SU-DHL-6 (cell line): ENCODE measurements around the gene RAPGEF5.

Experiments
- H2AFZ ChIP-seq: fragments of 200-600 bp; sonication (generic); 2 replicates; pipeline ENCODE4 v1.6.1; 2014; ENCODE audit warnings: low read depth, mild to moderate bottlenecking, moderate library complexity, mixed read lengths, antibody characterized with exemption, low read length; ENCODE audit not compliant: severe bottlenecking
- H3F3A ChIP-seq: fragments of 200-600 bp; shearing (Covaris generic); 2 replicates; pipeline ENCODE4 v1.6.0; 2016; ENCODE audit warnings: antibody characterized with exemption, mild to moderate bottlenecking; ENCODE audit not compliant: insufficient read depth
- H3K27ac ChIP-seq: fragments of 200-600 bp; sonication (generic); 2 replicates; pipeline ENCODE4 v1.5.1; 2016; ENCODE audit warnings: low read depth, mild to moderate bottlenecking, low read length, moderate library complexity, mixed read lengths
- H3K27me3 ChIP-seq: fragments of 200-600 bp; sonication (generic), shearing (Covaris generic); 2 replicates; pipeline ENCODE4 v1.6.0; 2014; ENCODE audit warnings: mild to moderate bottlenecking, low read length
- H3K36me3 ChIP-seq: fragments of 200-600 bp; sonication (generic); 2 replicates; pipeline ENCODE4 v1.6.1; 2014; ENCODE audit warnings: mild to moderate bottlenecking, low read length, mixed read lengths
- H3K4me2 ChIP-seq: fragments of 300-600, 200-600 bp; shearing (Covaris generic), sonication (generic); 2 replicates; pipeline ENCODE4 v1.6.0; 2014; ENCODE audit warnings: low read length, low read depth, mild to moderate bottlenecking; ENCODE audit not compliant: poor library complexity, severe bottlenecking
- H3K4me3 ChIP-seq: fragments of 200-600 bp; sonication (generic); 2 replicates; pipeline ENCODE4 v1.5.1; 2014; ENCODE audit warnings: antibody characterized with exemption, low read length, mild to moderate bottlenecking, mixed read lengths; ENCODE audit not compliant: insufficient read depth, poor library complexity, severe bottlenecking
- H3K79me2 ChIP-seq: fragments of 200-600 bp; sonication (generic); 2 replicates; pipeline ENCODE4 v1.6.1; 2014; ENCODE audit warnings: mild to moderate bottlenecking, low read length, moderate library complexity; ENCODE audit not compliant: insufficient read depth
- H3K9ac ChIP-seq: fragments of 200-600 bp; sonication (generic); 2 replicates; pipeline ENCODE4 v1.7.0; 2014; ENCODE audit warnings: mild to moderate bottlenecking, low read length
- H3K9me2 ChIP-seq: fragments of 200-600 bp; sonication (generic); replicated peaks from 2 replicates; pipeline ENCODE4 v1.6.1; 2014; ENCODE audit warnings: low read length; ENCODE audit not compliant: insufficient read depth
- H3K9me3 ChIP-seq: fragments of 200-600 bp; sonication (generic); 2 replicates; pipeline ENCODE4 v1.6.1; 2014; ENCODE audit warnings: low read length, mixed read lengths; ENCODE audit not compliant: insufficient read depth
- H4K20me1 ChIP-seq: fragments of 200-600 bp; sonication (generic); 2 replicates; pipeline ENCODE4 v1.6.1; 2014; ENCODE audit warnings: low read depth, mild to moderate bottlenecking, antibody characterized with exemption, low read length, moderate library complexity, mixed read lengths
- CTCF ChIP-seq: fragments of 200-600 bp; sonication (generic); IDR thresholded peaks from one replicate; pipeline ENCODE4 v1.5.1; 2017; ENCODE audit warnings: antibody characterized with exemption, mild to moderate bottlenecking, low read length, moderate library complexity; ENCODE audit not compliant: insufficient read depth, poor library complexity, severe bottlenecking
- EZH2phosphoT487 ChIP-seq: fragments of 200-600 bp; sonication (generic), shearing (Covaris generic); conservative IDR thresholded peaks from 2 replicates; pipeline ENCODE4 v1.6.1; 2018; ENCODE audit warnings: mild to moderate bottlenecking, antibody characterized with exemption, low read length, moderate library complexity, mixed read lengths

Gene RAPGEF5

DNA sequence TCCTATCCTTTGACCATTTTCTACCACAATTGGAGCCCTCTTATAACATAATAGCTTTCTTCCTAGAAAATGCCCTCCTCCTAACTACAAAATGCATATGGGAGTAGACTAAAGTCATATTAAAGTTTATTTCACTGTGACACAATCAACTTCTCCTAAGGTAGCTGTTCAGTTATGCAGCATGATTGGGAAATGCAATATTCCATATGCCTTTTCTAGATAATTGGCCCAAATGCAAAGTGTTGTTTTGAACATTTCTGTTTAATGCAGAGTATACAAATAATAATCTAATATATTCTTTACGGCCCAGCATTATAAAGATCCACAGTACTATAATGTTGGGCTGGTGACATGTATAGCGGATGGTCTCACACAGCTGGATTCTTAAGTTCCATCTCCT, 205.1 kb downstream of the RAPGEF5 start:
- TF ChIP-seq EZH2phosphoT487 (no peak), CTCF (no peak)
- no peaks in the 10 kb centered on the region for H3K9me3 ChIP-seq
- H3K27ac ChIP-seq: no peak overlapping the region
- H3K9ac ChIP-seq: no peak overlapping the region
- no peak overlapping the region for H2AFZ ChIP-seq
- H3K79me2 ChIP-seq: no peaks in the 10 kb centered on the region
- no peak overlapping the region for H3K4me2 ChIP-seq
- no peaks in the 10 kb centered on the region for H3K9me2 ChIP-seq
- no peak overlapping the region for H3K4me3 ChIP-seq
- H3K36me3 ChIP-seq: no peaks in the 10 kb centered on the region
- no peaks in the 10 kb centered on the region for H4K20me1 ChIP-seq
- H3K27me3 ChIP-seq: no peaks in the 10 kb centered on the region
- H3F3A ChIP-seq: no peaks in the 10 kb centered on the region

DNA sequence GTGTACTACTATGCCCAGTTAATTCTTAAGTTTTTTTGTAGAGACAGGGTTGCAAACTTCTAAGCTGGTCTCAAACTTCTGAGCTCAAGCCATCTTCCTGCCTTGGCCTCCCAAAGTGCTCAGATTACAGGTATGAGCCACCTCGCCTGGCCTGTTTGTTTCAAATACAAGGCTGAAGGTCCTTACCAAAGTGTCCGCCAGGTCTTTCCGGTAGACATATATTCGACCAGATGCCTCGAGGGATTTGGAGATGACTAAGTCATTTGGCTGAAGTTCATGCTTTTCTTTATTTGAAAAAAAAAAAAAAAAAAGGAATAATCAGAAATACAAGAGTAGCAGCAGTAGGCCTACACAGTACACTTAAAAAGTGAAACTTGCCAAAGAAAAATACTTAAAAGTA, 206.7 kb downstream of the RAPGEF5 start:
- H3K27me3 ChIP-seq: no peaks in the 10 kb centered on the region
- no peaks in the 10 kb centered on the region for H3K79me2 ChIP-seq
- no peak overlapping the region for H3K4me3 ChIP-seq
- H3K27ac ChIP-seq: no peak overlapping the region
- H2AFZ ChIP-seq: no peak overlapping the region
- H4K20me1 ChIP-seq: no peaks in the 10 kb centered on the region
- no peaks in the 10 kb centered on the region for H3K9me3 ChIP-seq
- H3K36me3 ChIP-seq: no peaks in the 10 kb centered on the region
- no peaks in the 10 kb centered on the region for H3F3A ChIP-seq
- H3K4me2 ChIP-seq: no peak overlapping the region
- no peak for TF ChIP-seq EZH2phosphoT487
- TF ChIP-seq CTCF: no peak
- H3K9ac ChIP-seq: no peak overlapping the region
- no peaks in the 10 kb centered on the region for H3K9me2 ChIP-seq

DNA sequence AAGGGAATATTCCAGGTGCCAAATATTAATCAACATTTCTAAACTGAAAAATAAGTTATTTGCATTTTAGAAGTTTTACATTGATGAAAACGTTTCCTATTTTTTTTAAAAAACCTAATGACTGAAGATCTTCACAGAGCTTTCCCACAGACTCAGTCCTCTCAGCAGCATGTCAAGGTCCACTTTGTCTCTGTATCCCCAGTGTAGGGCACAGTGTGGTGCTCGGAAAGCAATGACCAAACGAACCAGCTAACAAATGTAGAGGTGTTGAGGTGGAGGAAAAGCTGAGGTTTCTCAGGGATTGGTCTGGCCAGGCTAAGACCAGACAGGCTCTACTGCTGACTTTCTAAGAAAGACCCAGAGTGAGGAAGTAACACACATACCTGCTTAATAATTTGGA, 209.1 kb downstream of the RAPGEF5 start:
- Histone ChIP-seq H3K27me3 (no peaks in the 10 kb centered on the region), H3K79me2 (no peaks in the 10 kb centered on the region), H3K27ac (no peak overlapping the region), H4K20me1 (no peaks in the 10 kb centered on the region), H3K9ac (no peak overlapping the region), H3K4me3 (no peak overlapping the region), H3K9me2 (no peaks in the 10 kb centered on the region), H3K36me3 (no peaks in the 10 kb centered on the region), H2AFZ (no peak overlapping the region), H3F3A (no peaks in the 10 kb centered on the region), H3K9me3 (no peaks in the 10 kb centered on the region), H3K4me2 (no peak overlapping the region)
- no peak for TF ChIP-seq EZH2phosphoT487
- TF ChIP-seq CTCF: no peak
